Medulla oblongata (tissue), 1 donor: ENCODE measurements around the gene HIVEP1.

Experiments used
- DNase-seq: peaks from one replicate; pipeline ENCODE4 v3.0.0-alpha.2; 2015; ENCODE audit errors: extremely low spot score

HIVEP1 gene

GRCh38 chr6:12189150-12189549, 177.0 kb downstream of the HIVEP1 start:
- no peak for DNase-seq

- no peak for DNase-seq
Observed at GRCh38 chr6:12189661-12190060, 177.5 kb downstream of the HIVEP1 start.

- DNase-seq = no peak
Observed at GRCh38 chr6:12190252-12190651, 178.1 kb downstream of the HIVEP1 start.

GRCh38 chr6:12196326-12196936, 184.3 kb downstream of the HIVEP1 start:
- DNase-seq = no peak

- DNase-seq = no peak
Observed at GRCh38 chr6:12198851-12199250, 186.7 kb downstream of the HIVEP1 start.

- no peak for DNase-seq
Observed at GRCh38 chr6:12200015-12200564, 188.0 kb downstream of the HIVEP1 start.

- DNase-seq = no peak
Observed at GRCh38 chr6:12200761-12201160, 188.6 kb downstream of the HIVEP1 start.

GRCh38 chr6:12203001-12203400, 190.9 kb downstream of the HIVEP1 start:
- no peak for DNase-seq

GRCh38 chr6:12208190-12208589, 196.1 kb downstream of the HIVEP1 start:
- peak; percentile 15 for DNase-seq

GRCh38 chr6:12208673-12209072, 196.6 kb downstream of the HIVEP1 start:
- DNase-seq = no peak
